B cell (primary cell): Measurements from ENCODE around the gene DGCR6L. TPM values are rescaled to one million over a fixed set of nuclear protein-coding genes. Genes with fewer than 3 reads are reported as not detected.
"Not testable (repeated sequence)": the region's sequence is repeated elsewhere in the genome, so short reads cannot be mapped to it uniquely, and the experiment has no call there.

Experiments used
- ATAC-seq: fragments of 200-7000 bp; cut with Tn5 transposase; one replicate; pipeline ENCODE4 v1.10.0; 2021; ENCODE audit warnings: low read depth, mild to moderate bottlenecking, moderate number of reproducible peaks, moderate library complexity
- CTCF ChIA-PET: fragments of 350-600 bp; sonication (Branson Sonifier 250); formaldehyde crosslinking; loops from one replicate; lab custom pipeline; 2021; ENCODE audit warnings: antibody characterized with exemption, inconsistent platforms; lab: Charles Lee
- POLR2A ChIA-PET: fragments of 350-600 bp; sonication (Branson Sonifier 250); formaldehyde crosslinking; loops from one replicate; lab custom pipeline; 2021; ENCODE audit warnings: antibody characterized with exemption; lab: Charles Lee
- DNase-seq: peaks from one replicate; pipeline ENCODE4 v3.0.0; 2013
- H2AFZ ChIP-seq: 2 replicates; pipeline ENCODE4 v1.6.1; 2012; ENCODE audit warnings: mild to moderate bottlenecking, low read depth, low read length; ENCODE audit not compliant: insufficient read depth, poor library complexity, severe bottlenecking
- H3K27ac ChIP-seq, 2 donors: 1 replicate in 1 of 2; 2 replicates in 1 of 2; pipeline ENCODE4 v1.5.1; 2012 to 2013; ENCODE audit warnings: low read length in 2 of 2, mild to moderate bottlenecking in 2 of 2, moderate library complexity in 1 of 2
- H3K27me3 ChIP-seq, 4 experiments: fragments of 200-600 bp in 1 of 4; sonication (generic) in 1 of 4; replicated peaks in 1 of 4; 1 replicate in 2 of 4; 2 replicates in 2 of 4; pipeline versions ENCODE4 v1.6.1 to v1.7.0; 2013 to 2016; ENCODE audit warnings: low read length in 3 of 4, mild to moderate bottlenecking in 2 of 4, mixed read lengths in 1 of 4, moderate library complexity in 1 of 4; ENCODE audit not compliant: insufficient read depth in 4 of 4, control insufficient read depth in 3 of 4; ENCODE audit errors: control extremely low read depth in 1 of 4
- H3K36me3 ChIP-seq, 2 experiments: replicated peaks in 1 of 2; 1 replicate in 1 of 2; 2 replicates in 1 of 2; pipeline versions ENCODE4 v1.6.1 to v1.7.1; 2013; ENCODE audit warnings: low read length in 1 of 2; ENCODE audit not compliant: insufficient read depth in 2 of 2, control insufficient read depth in 1 of 2; ENCODE audit errors: control extremely low read depth in 1 of 2, extremely low read depth in 1 of 2
- H3K4me1 ChIP-seq, 2 donors: fragments of 200-600 bp in 1 of 2; sonication (generic) in 1 of 2; 1 replicate in 1 of 2; 2 replicates in 1 of 2; pipeline versions ENCODE4 v1.5.1 to v1.6.1; 2013 to 2017; ENCODE audit warnings: low read length in 2 of 2; ENCODE audit not compliant: control insufficient read depth in 2 of 2, insufficient read depth in 2 of 2
- H3K4me2 ChIP-seq: replicated peaks from 2 replicates; pipeline ENCODE3; 2012; ENCODE audit warnings: mild to moderate bottlenecking, low read depth, low read length; ENCODE audit not compliant: poor library complexity, severe bottlenecking
- H3K4me3 ChIP-seq, 5 experiments: fragments of 200-600 bp in 1 of 5; sonication (generic) in 1 of 5; 1 replicate in 3 of 5; 2 replicates in 2 of 5; pipeline versions ENCODE4 v1.5.1 to v1.7.0; 2011 to 2016; ENCODE audit warnings: low read length in 4 of 5, mild to moderate bottlenecking in 4 of 5, low read depth in 2 of 5, control low read depth in 1 of 5, moderate library complexity in 1 of 5; ENCODE audit not compliant: insufficient read depth in 1 of 5; ENCODE audit errors: control extremely low read depth in 1 of 5, extremely low read depth in 1 of 5
- H3K79me2 ChIP-seq: fragments of 200-600 bp; sonication (generic); one replicate; pipeline ENCODE4 v1.6.0; 2016; ENCODE audit warnings: low read length; ENCODE audit not compliant: control insufficient read depth, insufficient read depth
- H3K9ac ChIP-seq: fragments of 200-600 bp; sonication (generic); 2 replicates; pipeline ENCODE4 v1.6.1; 2017; ENCODE audit warnings: mild to moderate bottlenecking, low read length, moderate library complexity
- H3K9me3 ChIP-seq, 3 donors: one replicate each; pipeline versions ENCODE4 v1.6.1 to v1.7.1; 2013; ENCODE audit warnings: low read length in 2 of 3; ENCODE audit not compliant: control insufficient read depth in 2 of 3, insufficient read depth in 1 of 3; ENCODE audit errors: control extremely low read depth in 1 of 3
- H4K20me1 ChIP-seq: 2 replicates; pipeline ENCODE4 v1.6.0; 2012; ENCODE audit warnings: mild to moderate bottlenecking, low read length; ENCODE audit not compliant: insufficient read depth, control insufficient read depth, poor library complexity, severe bottlenecking
- H3K27ac Mint-ChIP-seq: one replicate; pipeline ENCODE4 v1.8.0; 2021; ENCODE audit warnings: mixed read lengths
- H3K27me3 Mint-ChIP-seq: one replicate; pipeline ENCODE4 v1.8.0; 2021; ENCODE audit warnings: mixed read lengths
- H3K4me1 Mint-ChIP-seq: one replicate; pipeline ENCODE4 v1.8.0; 2021; ENCODE audit warnings: mixed read lengths
- H3K4me3 Mint-ChIP-seq: one replicate; pipeline ENCODE4 v1.8.0; 2021; ENCODE audit warnings: mixed read lengths
- H3K9me3 Mint-ChIP-seq: one replicate; pipeline ENCODE4 v1.8.0; 2022; ENCODE audit warnings: mixed read lengths; ENCODE audit not compliant: insufficient read depth
- EZH2 ChIP-seq: IDR thresholded peaks from 2 replicates; pipeline ENCODE4 v1.6.1; 2012; ENCODE audit warnings: borderline replicate concordance, low read depth, mild to moderate bottlenecking, moderate library complexity, low read length; ENCODE audit not compliant: insufficient read depth, poor library complexity, severe bottlenecking
- WGBS: methylation state at CpG from one replicate; pipeline ENCODE4 v1.1.5; 2013; ENCODE audit warnings: missing lambda C conversion rate; ENCODE audit not compliant: insufficient coverage; 5-methylcytosine and 5-hydroxymethylcytosine counted together
- intact Hi-C: fragments of 100-400 bp; cut with micrococcal nuclease; formaldehyde crosslinking; loops from one replicate; pipeline ENCODE4 v1.10.0; 2022
- polyA plus RNA-seq: library from polyadenylated mRNA; depleted of rRNA; stranded (reverse); fragments of >200 nt; gene quantifications from 2 replicates; pipeline ENCODE4 v1.2.3, GENCODE V29; 2012
- total RNA-seq, 2 donors: library from RNA; stranded (reverse); fragments of 120-200 nt in 1 of 2; gene quantifications; 1 replicate in 1 of 2; 2 replicates in 1 of 2; pipeline versions ENCODE4 v1.2.3 to v1.2.4, GENCODE V29; 2013 to 2022
- TF ChIP-seq, protein P1 (sequence below): fragments of 200-600 bp; IDR thresholded peaks from one replicate; pipeline ENCODE4 v1.8.0; 2022; ENCODE audit warnings: antibody characterized with exemption, mild to moderate bottlenecking

The DGCR6L gene
- total and polyA plus RNA-seq, 2 donors (not counting 1 experiment from before 2014, with no cell fraction given) = 21.2 to 33.4 TPM

DNA sequence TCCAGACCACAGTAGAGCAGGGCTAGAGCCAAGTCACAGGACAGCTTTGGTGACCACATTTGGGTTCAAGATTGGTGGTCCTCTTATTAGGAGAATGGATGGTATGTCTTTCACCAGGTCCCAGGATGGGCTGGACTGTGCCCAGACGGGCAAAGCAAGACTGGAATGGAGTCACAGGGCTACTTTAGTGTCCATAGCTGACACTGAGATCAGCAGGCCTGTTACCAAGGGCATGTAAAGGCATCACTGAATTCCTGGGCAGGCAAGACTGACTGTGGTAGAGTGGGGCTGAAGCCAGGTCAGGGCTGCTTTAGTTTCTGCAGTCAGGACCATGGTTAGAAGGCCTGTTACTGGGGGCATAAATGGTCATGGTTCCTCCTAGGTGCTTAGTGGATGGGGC, 6.1 kb upstream of the DGCR6L start:
- H3K4me2 ChIP-seq, POLR2A ChIA-PET, H3K4me1 ChIP-seq, H3K9ac ChIP-seq, H3K9me3 ChIP-seq, DNase-seq, H3K27me3 ChIP-seq, H3K27ac Mint-ChIP-seq, H3K9me3 Mint-ChIP-seq, H3K27ac ChIP-seq, H3K27me3 Mint-ChIP-seq, intact Hi-C loops, CTCF ChIA-PET, H3K4me1 Mint-ChIP-seq, H3K4me3 Mint-ChIP-seq, H3K36me3 ChIP-seq, H4K20me1 ChIP-seq, H2AFZ ChIP-seq, H3K79me2 ChIP-seq, H3K4me3 ChIP-seq, ATAC-seq: not testable (repeated sequence)
- 100% methylated on average over 1 of the region's 1 CpG for WGBS

DNA sequence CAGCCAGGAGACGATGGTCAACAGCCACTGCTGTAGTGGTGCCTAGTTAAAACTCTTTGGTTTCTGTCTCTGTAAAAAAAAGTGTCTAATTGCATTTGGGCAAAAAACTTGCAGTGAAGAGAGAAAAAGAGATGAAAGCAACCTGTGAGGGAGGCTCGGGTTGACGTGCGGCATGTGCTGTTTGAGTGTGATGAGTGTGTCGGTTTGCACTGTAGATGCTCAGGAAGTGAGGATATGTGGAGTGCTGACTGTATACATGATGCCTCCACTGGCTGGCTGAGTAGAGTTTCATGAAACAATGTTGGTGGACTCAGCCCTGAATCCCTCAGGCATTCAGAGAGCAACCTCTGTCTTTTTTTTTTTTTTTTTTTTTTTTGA, 4.3 kb upstream of the DGCR6L start:
- Histone ChIP-seq H3K9me3 (peaks cover 0 to 4% (median 0%) of the 10 kb centered on the region in 3 donors), H4K20me1 (no peaks in the 10 kb centered on the region), H3K9ac (no peak overlapping the region), H3K4me2 (no peak overlapping the region), H3K4me1 (peaks cover 2 to 11% of the 10 kb centered on the region in 2 donors), H3K27me3 (peaks cover 0 to 2% (median 0%) of the 10 kb centered on the region in 4 experiments), H3K36me3 (no peaks in the 10 kb centered on the region), H3K27ac (no peak overlapping the region), H2AFZ (no peak overlapping the region), H3K4me3 (no peak overlapping the region), H3K79me2 (peaks cover 14% of the 10 kb centered on the region)
- 91% methylated on average over 4 of the region's 5 CpGs for WGBS
- H3K27me3 Mint-ChIP-seq = no peaks in the 10 kb centered on the region
- no peak overlapping the region for H3K4me3 Mint-ChIP-seq
- ATAC-seq (no peak), DNase-seq (no peak)
- intact Hi-C loops = no loop called here
- no peak overlapping the region for H3K27ac Mint-ChIP-seq
- peaks cover 17% of the 10 kb centered on the region for H3K4me1 Mint-ChIP-seq
- CTCF ChIA-PET = no interaction called here
- POLR2A ChIA-PET = no interaction called here
- TF ChIP-seq, protein P1, sequence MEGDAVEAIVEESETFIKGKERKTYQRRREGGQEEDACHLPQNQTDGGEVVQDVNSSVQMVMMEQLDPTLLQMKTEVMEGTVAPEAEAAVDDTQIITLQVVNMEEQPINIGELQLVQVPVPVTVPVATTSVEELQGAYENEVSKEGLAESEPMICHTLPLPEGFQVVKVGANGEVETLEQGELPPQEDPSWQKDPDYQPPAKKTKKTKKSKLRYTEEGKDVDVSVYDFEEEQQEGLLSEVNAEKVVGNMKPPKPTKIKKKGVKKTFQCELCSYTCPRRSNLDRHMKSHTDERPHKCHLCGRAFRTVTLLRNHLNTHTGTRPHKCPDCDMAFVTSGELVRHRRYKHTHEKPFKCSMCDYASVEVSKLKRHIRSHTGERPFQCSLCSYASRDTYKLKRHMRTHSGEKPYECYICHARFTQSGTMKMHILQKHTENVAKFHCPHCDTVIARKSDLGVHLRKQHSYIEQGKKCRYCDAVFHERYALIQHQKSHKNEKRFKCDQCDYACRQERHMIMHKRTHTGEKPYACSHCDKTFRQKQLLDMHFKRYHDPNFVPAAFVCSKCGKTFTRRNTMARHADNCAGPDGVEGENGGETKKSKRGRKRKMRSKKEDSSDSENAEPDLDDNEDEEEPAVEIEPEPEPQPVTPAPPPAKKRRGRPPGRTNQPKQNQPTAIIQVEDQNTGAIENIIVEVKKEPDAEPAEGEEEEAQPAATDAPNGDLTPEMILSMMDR = no peak
- no peak for TF ChIP-seq EZH2
- no peaks in the 10 kb centered on the region for H3K9me3 Mint-ChIP-seq

DNA sequence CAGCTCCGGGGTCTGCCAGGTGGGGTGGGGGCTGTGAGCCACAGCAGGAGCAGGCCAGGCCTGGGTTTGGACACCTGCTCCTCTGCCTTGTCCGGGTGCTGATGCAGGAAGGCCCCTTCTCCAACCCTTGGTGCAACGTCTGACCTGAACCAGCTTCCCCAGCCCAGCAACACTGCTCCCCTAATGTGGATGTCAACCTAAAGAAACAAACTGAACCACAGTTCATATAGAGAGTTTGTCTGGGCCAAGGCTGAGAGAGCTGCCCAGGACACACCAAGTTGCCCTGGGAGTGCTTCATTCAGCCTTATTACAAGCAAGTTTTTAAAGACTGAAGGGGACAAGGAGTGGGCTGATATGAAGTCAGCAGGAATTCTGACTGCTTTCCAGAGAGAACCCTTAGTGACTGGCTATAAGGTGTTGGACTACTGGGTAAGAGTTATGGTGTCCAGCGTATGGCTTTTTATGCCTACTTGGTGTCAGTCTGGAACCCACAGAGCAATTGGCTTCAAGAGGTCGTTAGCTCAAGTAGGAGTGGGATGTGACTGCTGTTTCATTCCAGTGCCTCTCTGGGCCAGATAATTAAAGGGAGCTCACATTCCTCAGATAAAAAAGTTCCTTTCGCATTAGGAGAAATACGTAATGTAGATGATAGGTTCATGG, 1.8 kb upstream of the DGCR6L start:
- POLR2A ChIA-PET, CTCF ChIA-PET, H3K9me3 ChIP-seq, H3K27ac ChIP-seq, H3K36me3 ChIP-seq, H3K27me3 ChIP-seq, H3K4me3 ChIP-seq, intact Hi-C loops, H3K27me3 Mint-ChIP-seq, H3K27ac Mint-ChIP-seq, H3K9ac ChIP-seq, H4K20me1 ChIP-seq, H3K9me3 Mint-ChIP-seq, ATAC-seq, H3K4me2 ChIP-seq, H2AFZ ChIP-seq: not testable (repeated sequence)
- Mint-ChIP-seq H3K4me3 (peak overlapping the region; percentile 93), H3K4me1 (peaks cover 27% of the 10 kb centered on the region)
- peaks cover 36% of the 10 kb centered on the region for H3K79me2 ChIP-seq
- peaks cover 6 to 20% of the 10 kb centered on the region in 2 donors for H3K4me1 ChIP-seq
- DNase-seq = peak; percentile 3
- 97% methylated on average over 3 of the region's 7 CpGs for WGBS
